PC-9 (cell line): ENCODE results near the gene QARS1. TPM values are rescaled to one million over a fixed set of nuclear protein-coding genes. Genes with fewer than 3 reads are reported as not detected.

Source experiments
- BruUV-seq: library from RNA; stranded (reverse); fragments of 400-500 nt; replicated peaks from 2 replicates; lab custom pipeline; 2021; lab: Mats Ljungman, UMichigan
- CTCF ChIA-PET: fragments of 300-600 bp; sonication (Branson Sonifier 250); formaldehyde crosslinking; loops from one replicate; lab custom pipeline; 2022; ENCODE audit warnings: antibody characterized with exemption; lab: Charles Lee
- POLR2A ChIA-PET: fragments of 300-600 bp; sonication (Branson Sonifier 250); formaldehyde crosslinking; loops from one replicate; lab custom pipeline; 2022; ENCODE audit warnings: antibody characterized with exemption; ENCODE audit not compliant: unreplicated experiment; lab: Charles Lee
- DNase-seq, 2 experiments: peaks; one replicate each; pipeline versions ENCODE4 v3.0.0 to v3.0.0-alpha.2; 2015 to 2022; ENCODE audit warnings: mixed read lengths in 1 of 2
- H2AFZ ChIP-seq: fragments of 200-600 bp; sonication (generic); 2 replicates; pipeline ENCODE4 v1.8.1; 2017; ENCODE audit warnings: antibody characterized with exemption
- H3F3A ChIP-seq: fragments of 200-600 bp; sonication (generic); 2 replicates; pipeline ENCODE4 v1.8.1; 2017; ENCODE audit warnings: antibody characterized with exemption, mild to moderate bottlenecking, low read depth; ENCODE audit not compliant: insufficient read depth
- H3K27ac ChIP-seq: fragments of 200-600 bp; sonication (generic); 2 replicates; pipeline ENCODE4 v1.6.1; 2016; ENCODE audit warnings: mixed run types
- H3K27me3 ChIP-seq: fragments of 200-600 bp; sonication (generic); 2 replicates; pipeline ENCODE4 v1.6.1; 2016; ENCODE audit warnings: low read depth, mixed run types; ENCODE audit not compliant: insufficient read depth
- H3K36me3 ChIP-seq: fragments of 200-600 bp; sonication (generic); 2 replicates; pipeline ENCODE4 v1.6.1; 2016; ENCODE audit warnings: low read depth, mixed run types
- H3K4me1 ChIP-seq: fragments of 200-600 bp; sonication (generic); replicated peaks from 2 replicates; pipeline ENCODE4 v1.6.1; 2016; ENCODE audit warnings: mixed run types; ENCODE audit not compliant: insufficient read depth
- H3K4me2 ChIP-seq: fragments of 200-600 bp; sonication (generic); 2 replicates; pipeline ENCODE4 v1.6.1; 2017; ENCODE audit warnings: mixed run types
- H3K4me3 ChIP-seq: fragments of 200-600 bp; sonication (generic); 2 replicates; pipeline ENCODE4 v1.6.1; 2016; ENCODE audit warnings: mixed run types
- H3K79me2 ChIP-seq: fragments of 200-600 bp; sonication (generic); 2 replicates; pipeline ENCODE4 v1.6.1; 2017; ENCODE audit warnings: low read depth, mixed run types
- H3K9me2 ChIP-seq: fragments of 200-600 bp; sonication (generic); 2 replicates; pipeline ENCODE4 v1.8.1; 2017; ENCODE audit warnings: mild to moderate bottlenecking; ENCODE audit not compliant: insufficient read depth
- H3K9me3 ChIP-seq: fragments of 200-600 bp; sonication (generic); 2 replicates; pipeline ENCODE4 v1.8.1; 2016; ENCODE audit warnings: low read depth; ENCODE audit not compliant: insufficient read depth
- H4K20me1 ChIP-seq: fragments of 200-600 bp; sonication (generic); 2 replicates; pipeline ENCODE4 v1.8.1; 2017; ENCODE audit not compliant: insufficient read depth
- EZH2 ChIP-seq: fragments of 200-600 bp; sonication (generic); IDR thresholded peaks from 2 replicates; pipeline ENCODE4 v1.8.0; 2017; ENCODE audit warnings: antibody characterized with exemption, low read depth
- intact Hi-C: fragments of 100-400 bp; cut with micrococcal nuclease; formaldehyde crosslinking; loops from one replicate; pipeline ENCODE4 v1.10.0; 2022; ENCODE audit not compliant: unreplicated experiment
- total RNA-seq: library from RNA; stranded (reverse); gene quantifications from 2 replicates; pipeline ENCODE4 v1.2.3, GENCODE V29; 2021
- TF ChIP-seq, protein P1 (sequence below): fragments of 200-600 bp; sonication (generic); conservative IDR thresholded peaks from 2 replicates; pipeline ENCODE4 v1.6.1; 2017; ENCODE audit warnings: mixed run types, antibody characterized with exemption, mild to moderate bottlenecking, moderate library complexity

The QARS1 gene
- total RNA-seq, 1 experiment from 2014 or later: 337 TPM

DNA sequence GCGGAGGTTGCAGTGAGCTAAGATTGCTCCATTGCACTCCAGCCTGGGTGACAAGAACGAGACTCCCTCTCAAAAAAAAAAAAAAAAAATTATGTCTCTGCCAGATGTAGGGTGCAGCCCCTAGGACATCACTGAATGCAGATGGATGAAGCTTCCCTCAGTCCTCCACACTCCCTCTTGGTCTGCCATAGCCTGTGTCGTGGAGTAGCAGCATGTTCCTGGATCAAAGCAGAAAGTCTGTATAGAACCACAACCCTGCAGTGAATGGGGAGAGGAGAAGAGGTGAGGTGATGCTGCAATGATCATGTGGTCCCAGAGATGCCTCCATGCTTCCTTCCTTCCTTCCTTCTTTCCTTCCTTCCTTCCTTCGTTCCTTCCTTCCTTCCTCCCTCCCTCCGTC lies 43.6 kb upstream of the QARS1 start:
- ChIA-PET CTCF (no interaction called here), POLR2A (no interaction called here)
- no peak overlapping the region for H3K27ac ChIP-seq
- H3K79me2 ChIP-seq: no peaks in the 10 kb centered on the region
- no TSS peak for BruUV-seq
- TF ChIP-seq, protein P1, sequence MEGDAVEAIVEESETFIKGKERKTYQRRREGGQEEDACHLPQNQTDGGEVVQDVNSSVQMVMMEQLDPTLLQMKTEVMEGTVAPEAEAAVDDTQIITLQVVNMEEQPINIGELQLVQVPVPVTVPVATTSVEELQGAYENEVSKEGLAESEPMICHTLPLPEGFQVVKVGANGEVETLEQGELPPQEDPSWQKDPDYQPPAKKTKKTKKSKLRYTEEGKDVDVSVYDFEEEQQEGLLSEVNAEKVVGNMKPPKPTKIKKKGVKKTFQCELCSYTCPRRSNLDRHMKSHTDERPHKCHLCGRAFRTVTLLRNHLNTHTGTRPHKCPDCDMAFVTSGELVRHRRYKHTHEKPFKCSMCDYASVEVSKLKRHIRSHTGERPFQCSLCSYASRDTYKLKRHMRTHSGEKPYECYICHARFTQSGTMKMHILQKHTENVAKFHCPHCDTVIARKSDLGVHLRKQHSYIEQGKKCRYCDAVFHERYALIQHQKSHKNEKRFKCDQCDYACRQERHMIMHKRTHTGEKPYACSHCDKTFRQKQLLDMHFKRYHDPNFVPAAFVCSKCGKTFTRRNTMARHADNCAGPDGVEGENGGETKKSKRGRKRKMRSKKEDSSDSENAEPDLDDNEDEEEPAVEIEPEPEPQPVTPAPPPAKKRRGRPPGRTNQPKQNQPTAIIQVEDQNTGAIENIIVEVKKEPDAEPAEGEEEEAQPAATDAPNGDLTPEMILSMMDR: no peak
- TF ChIP-seq EZH2: no peak
- H3K4me2 ChIP-seq: no peak overlapping the region
- no peaks in the 10 kb centered on the region for H3K27me3 ChIP-seq
- no peaks in the 10 kb centered on the region for H3K9me2 ChIP-seq
- intact Hi-C loops: no loop called here
- no peaks in the 10 kb centered on the region for H4K20me1 ChIP-seq
- H3K36me3 ChIP-seq: no peaks in the 10 kb centered on the region
- H3K4me3 ChIP-seq: no peak overlapping the region
- H3K4me1 ChIP-seq: no peaks in the 10 kb centered on the region
- no peaks in the 10 kb centered on the region for H3F3A ChIP-seq
- DNase-seq: no peak
- H3K9me3 ChIP-seq: no peaks in the 10 kb centered on the region
- H2AFZ ChIP-seq: no peak overlapping the region

DNA sequence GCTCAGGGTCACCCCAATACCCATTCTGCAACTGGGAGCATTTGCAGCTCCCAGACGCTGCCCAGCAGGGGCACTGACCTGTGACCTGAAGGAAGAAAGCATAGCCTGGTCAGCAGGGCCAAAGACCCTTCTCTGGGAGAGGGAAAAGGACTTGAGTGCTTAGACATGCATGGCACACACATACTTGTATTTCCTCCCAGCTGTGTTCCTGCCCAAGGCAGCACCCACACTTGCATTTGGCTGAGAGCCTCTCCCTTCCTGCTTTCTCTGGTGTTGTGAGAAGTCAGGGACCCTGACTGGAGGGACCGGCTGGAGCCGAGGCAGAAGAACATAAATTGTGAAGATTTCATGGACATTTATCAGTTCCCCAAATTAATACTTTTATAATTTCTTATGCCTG lies 35.5 kb upstream of the QARS1 start:
- no peaks in the 10 kb centered on the region for H3K79me2 ChIP-seq
- ChIA-PET POLR2A (no interaction called here), CTCF (no interaction called here)
- H3K27me3 ChIP-seq: no peaks in the 10 kb centered on the region
- no peaks in the 10 kb centered on the region for H4K20me1 ChIP-seq
- TF ChIP-seq EZH2: no peak
- TF ChIP-seq, protein P1: no peak
- peaks cover 19% of the 10 kb centered on the region for H3F3A ChIP-seq
- BruUV-seq: no TSS peak
- H3K36me3 ChIP-seq: no peaks in the 10 kb centered on the region
- peaks cover 4% of the 10 kb centered on the region; the same call in 1 of the 2 replicates for H3K9me3 ChIP-seq
- DNase-seq: no peak
- intact Hi-C loops: no loop called here
- no peaks in the 10 kb centered on the region for H3K9me2 ChIP-seq
- H3K4me1 ChIP-seq: no peaks in the 10 kb centered on the region; the same call in 1 of the 2 replicates
- H3K27ac ChIP-seq: no peak overlapping the region
- H3K4me3 ChIP-seq: no peak overlapping the region
- H2AFZ ChIP-seq: no peak overlapping the region
- no peak overlapping the region for H3K4me2 ChIP-seq

DNA sequence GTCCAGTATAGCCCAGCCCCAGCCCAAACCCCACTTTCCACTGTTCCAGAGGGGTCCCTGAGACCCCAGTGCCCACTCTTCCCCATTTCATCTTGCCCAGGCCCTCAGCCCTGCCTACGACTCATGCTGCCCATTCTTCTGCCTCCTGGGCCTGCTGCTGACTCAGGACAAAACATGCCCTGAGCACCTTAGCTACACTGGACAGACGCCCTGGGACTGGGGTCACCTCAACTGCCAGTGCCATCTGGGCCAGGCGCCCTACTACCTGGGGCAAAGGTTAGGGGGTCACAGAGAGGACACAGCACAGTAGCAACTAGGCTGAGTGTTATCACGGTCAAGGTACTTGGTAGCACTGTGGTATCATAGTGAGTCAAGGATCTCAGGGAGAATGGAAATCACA lies 30.9 kb upstream of the QARS1 start:
- intact Hi-C loops: no loop called here
- no peaks in the 10 kb centered on the region; the same call in 1 of the 2 replicates for H3K9me3 ChIP-seq
- peaks cover 29% of the 10 kb centered on the region for H3F3A ChIP-seq
- H3K27me3 ChIP-seq: no peaks in the 10 kb centered on the region
- peaks cover 19% of the 10 kb centered on the region for H3K4me1 ChIP-seq
- 0 out of 2 replicates have a peak overlapping the region, but pooled peaks have one; percentile 18 for H3K4me2 ChIP-seq
- H3K36me3 ChIP-seq: no peaks in the 10 kb centered on the region
- H3K79me2 ChIP-seq: peaks cover 16% of the 10 kb centered on the region
- TF ChIP-seq, protein P1: no peak
- TF ChIP-seq EZH2: no peak
- no peak overlapping the region for H3K4me3 ChIP-seq
- POLR2A ChIA-PET: no interaction called here
- DNase-seq: no peak
- no peaks in the 10 kb centered on the region for H3K9me2 ChIP-seq
- no TSS peak for BruUV-seq
- H4K20me1 ChIP-seq: no peaks in the 10 kb centered on the region
- H3K27ac ChIP-seq: no peak overlapping the region
- CTCF ChIA-PET: no interaction called here
- H2AFZ ChIP-seq: no peak overlapping the region
